Endodermal cell (in vitro differentiated cells): ENCODE measurements around the gene RPA3. TPM values are rescaled to one million over a fixed set of nuclear protein-coding genes. Genes with fewer than 3 reads are reported as not detected.

Source experiments
- DNase-seq: peaks from one replicate; pipeline ENCODE4 v3.0.0-alpha.2; 2017
- H3K27ac ChIP-seq: 2 replicates; pipeline ENCODE4 v1.5.1; 2013; ENCODE audit warnings: mild to moderate bottlenecking, low read depth, low read length, moderate library complexity
- H3K27me3 ChIP-seq: 2 replicates; pipeline ENCODE4 v1.6.1; 2013; ENCODE audit warnings: mild to moderate bottlenecking, low read length, moderate library complexity; ENCODE audit not compliant: insufficient read depth, control insufficient read depth, poor library complexity, severe bottlenecking
- H3K36me3 ChIP-seq: 2 replicates; pipeline ENCODE4 v1.7.0; 2013; ENCODE audit warnings: mild to moderate bottlenecking, low read length, moderate library complexity; ENCODE audit not compliant: control insufficient read depth, insufficient read depth
- H3K4me1 ChIP-seq: one replicate; pipeline ENCODE4 v1.7.0; 2013; ENCODE audit warnings: low read length; ENCODE audit not compliant: control insufficient read depth, insufficient read depth
- H3K4me3 ChIP-seq: 2 replicates; pipeline ENCODE4 v1.5.1; 2013; ENCODE audit warnings: mild to moderate bottlenecking, low read length, moderate library complexity
- H3K9ac ChIP-seq: 2 replicates; pipeline ENCODE4 v1.6.1; 2013; ENCODE audit warnings: mild to moderate bottlenecking, low read length, moderate library complexity; ENCODE audit not compliant: poor library complexity, severe bottlenecking; ENCODE audit errors: extremely low read depth
- H3K9me3 ChIP-seq: 2 replicates; pipeline ENCODE4 v1.6.1; 2013; ENCODE audit warnings: mild to moderate bottlenecking, low read length, moderate library complexity; ENCODE audit not compliant: control insufficient read depth
- H3K27ac Mint-ChIP-seq: 2 replicates; pipeline ENCODE4 v1.8.0; 2020; ENCODE audit warnings: mixed read lengths
- H3K27me3 Mint-ChIP-seq: 2 replicates; pipeline ENCODE4 v1.8.0; 2021; ENCODE audit warnings: mild to moderate bottlenecking, mixed read lengths; ENCODE audit not compliant: insufficient read depth
- H3K36me3 Mint-ChIP-seq: 2 replicates; pipeline ENCODE4 v1.8.0; 2020; ENCODE audit warnings: low read depth, mixed read lengths
- H3K4me1 Mint-ChIP-seq: 2 replicates; pipeline ENCODE4 v1.8.0; 2020; ENCODE audit warnings: mixed read lengths
- H3K4me3 Mint-ChIP-seq: 2 replicates; pipeline ENCODE4 v1.8.0; 2020; ENCODE audit warnings: mild to moderate bottlenecking, moderate library complexity, mixed read lengths
- H3K9me3 Mint-ChIP-seq: 2 replicates; pipeline ENCODE4 v1.8.0; 2020; ENCODE audit warnings: mild to moderate bottlenecking, mixed read lengths
- CTCF ChIP-seq: fragments of 200-600 bp; sonication (generic); conservative IDR thresholded peaks from 2 replicates; pipeline ENCODE4 v1.5.0; 2021; ENCODE audit warnings: antibody characterized with exemption, mild to moderate bottlenecking
- WGBS, 2 experiments: methylation state at CpG; one replicate each; pipeline versions ENCODE4 v1.1.5 to v1.1.7; 2013; ENCODE audit warnings: missing lambda C conversion rate in 2 of 2, mixed read lengths in 1 of 2; ENCODE audit not compliant: insufficient coverage in 1 of 2, insufficient read length in 1 of 2; 5-methylcytosine and 5-hydroxymethylcytosine counted together
- total RNA-seq, 2 donors: library from RNA; stranded (reverse); fragmentation: NEBNext Ultra II Directional in 1 of 2; extraction: Animal tissue kit (Norgen Biotek cat#: 25700) in 1 of 2; gene quantifications; 2 replicates in 1 of 2; 3 replicates in 1 of 2; pipeline ENCODE4 v1.2.1, GENCODE V29; 2021

RPA3 gene
- total RNA-seq, 2 donors from 2014 or later: 65.5 to 97.8 TPM

- no peak overlapping the region for H3K27ac ChIP-seq
- H3K27me3 Mint-ChIP-seq: peaks cover 2% of the 10 kb centered on the region
- peaks cover 24% of the 10 kb centered on the region for H3K36me3 ChIP-seq
- DNase-seq: no peak
- H3K4me1 ChIP-seq: no peaks in the 10 kb centered on the region
- H3K27me3 ChIP-seq: no peaks in the 10 kb centered on the region
- no peak overlapping the region for H3K9ac ChIP-seq
- WGBS, 2 experiments: 100% methylated on average over 1 of the region's 1 CpG; no CpG with 5 or more reads in 1 of the 2 experiments
- H3K9me3 ChIP-seq: no peaks in the 10 kb centered on the region
- H3K9me3 Mint-ChIP-seq: no peaks in the 10 kb centered on the region
- peaks cover 5% of the 10 kb centered on the region for H3K36me3 Mint-ChIP-seq
- H3K4me1 Mint-ChIP-seq: no peaks in the 10 kb centered on the region
- TF ChIP-seq CTCF: no peak
- H3K27ac Mint-ChIP-seq: no peak overlapping the region
- H3K4me3 Mint-ChIP-seq: no peak overlapping the region
- H3K4me3 ChIP-seq: no peak overlapping the region
Measured at GRCh38 chr7:7612519-7612918, 105.9 kb downstream of the RPA3 start.

DNA sequence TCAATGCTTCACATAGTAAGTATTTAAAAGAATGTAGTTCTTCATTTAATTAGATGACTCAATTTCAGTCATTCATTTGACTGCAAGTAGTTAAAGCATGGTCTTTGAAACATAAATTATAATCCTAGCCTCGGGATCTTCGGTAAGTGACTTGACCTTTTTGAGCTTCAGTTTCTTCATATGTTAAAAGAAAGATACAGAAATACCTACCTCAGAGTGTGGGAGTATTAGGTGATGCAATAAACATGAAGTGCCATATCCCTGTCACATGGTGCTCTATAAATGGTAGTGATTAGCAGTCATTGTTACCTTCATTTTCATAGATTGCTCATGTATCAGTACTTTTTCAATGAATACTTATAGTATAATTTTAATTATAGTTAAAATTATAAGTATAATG lies 109.1 kb downstream of the RPA3 start:
- H3K27ac ChIP-seq: no peak overlapping the region
- DNase-seq: no peak
- Mint-ChIP-seq H3K9me3 (no peaks in the 10 kb centered on the region), H3K27ac (no peak overlapping the region), H3K4me3 (no peak overlapping the region), H3K4me1 (no peaks in the 10 kb centered on the region), H3K27me3 (no peaks in the 10 kb centered on the region), H3K36me3 (peaks cover 19% of the 10 kb centered on the region)
- no peaks in the 10 kb centered on the region for H3K4me1 ChIP-seq
- no peaks in the 10 kb centered on the region for H3K9me3 ChIP-seq
- no peak for TF ChIP-seq CTCF
- H3K27me3 ChIP-seq: no peaks in the 10 kb centered on the region
- 89% methylated on average over 2 of the region's 2 CpGs; no CpG with 5 or more reads in 1 of the 2 experiments for WGBS, 2 experiments
- no peak overlapping the region for H3K4me3 ChIP-seq
- H3K9ac ChIP-seq: no peak overlapping the region
- H3K36me3 ChIP-seq: peaks cover 40% of the 10 kb centered on the region

GRCh38 chr7:7607010-7607409 lies 111.4 kb downstream of the RPA3 start:
- H3K36me3 ChIP-seq: peaks cover 40% of the 10 kb centered on the region
- H3K4me3 Mint-ChIP-seq: no peak overlapping the region

More at GRCh38 chr7:7607010-7607409, 111.4 kb downstream of the RPA3 start:
- Histone ChIP-seq H3K4me3 (no peak overlapping the region), H3K4me1 (no peaks in the 10 kb centered on the region), H3K27ac (no peak overlapping the region), H3K9ac (no peak overlapping the region), H3K9me3 (no peaks in the 10 kb centered on the region), H3K27me3 (no peaks in the 10 kb centered on the region)
- no peaks in the 10 kb centered on the region for H3K9me3 Mint-ChIP-seq
- no peak for DNase-seq
- no peak for TF ChIP-seq CTCF
- 78 to 95% methylated on average over 2 to 3 of the region's 3 CpGs for WGBS, 2 experiments
- H3K27ac Mint-ChIP-seq: no peak overlapping the region
- peaks cover 19% of the 10 kb centered on the region for H3K36me3 Mint-ChIP-seq
- no peaks in the 10 kb centered on the region for H3K27me3 Mint-ChIP-seq
- H3K4me1 Mint-ChIP-seq: no peaks in the 10 kb centered on the region
